ENCODE data around the gene SOS1. TPM values are rescaled to one million over a fixed set of nuclear protein-coding genes. Genes with fewer than 3 reads are reported as not detected.

The SOS1 gene
- total and polyA plus RNA-seq, 2 donors (not counting 1 experiment from before 2014, with no cell fraction given), result 24.9 to 27.6 TPM

DNA sequence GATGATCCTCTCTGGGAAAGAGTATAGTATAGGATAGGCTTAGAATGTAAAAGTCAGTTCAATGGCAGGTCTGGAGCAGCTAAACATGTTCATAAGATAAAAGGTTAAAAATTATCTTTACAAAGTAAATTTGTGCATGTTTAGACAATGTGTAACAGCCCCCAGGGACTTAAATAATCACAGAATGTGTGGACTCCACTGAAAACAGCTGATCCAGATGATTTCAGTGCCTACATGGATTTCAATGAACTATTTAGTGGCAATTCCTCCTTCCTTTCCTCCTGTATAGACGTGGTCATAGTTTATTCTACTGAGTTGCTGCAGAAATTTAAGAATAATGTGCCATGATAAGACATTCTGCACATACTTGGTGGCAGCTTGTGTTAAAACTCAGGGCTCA is 188.3 kb downstream of the SOS1 start:
- Histone ChIP-seq H2AFZ (ENCODE audit: low read length) (no peak overlapping the region), H4K20me1 (ENCODE audit: control insufficient read depth, extremely low read depth, insufficient read depth, low read length) (no peaks in the 10 kb centered on the region), H3K4me2 (ENCODE audit: extremely low read depth, insufficient read depth, low read length) (no peak overlapping the region), H3K36me3 (ENCODE audit: control insufficient read depth, insufficient read depth, low read length) (no peaks in the 10 kb centered on the region), H3K27ac (ENCODE audit: insufficient read depth, low read length) (no peak overlapping the region), H3K79me2 (ENCODE audit: control insufficient read depth, insufficient read depth, low read length) (no peaks in the 10 kb centered on the region), H3K9me3 (ENCODE audit: control insufficient read depth, insufficient read depth, low read depth, low read length) (no peaks in the 10 kb centered on the region), H3K9ac (ENCODE audit: insufficient read depth, low read length) (no peak overlapping the region), H3K27me3 (ENCODE audit: control insufficient read depth, insufficient read depth, low read length) (no peaks in the 10 kb centered on the region), H3K4me3 (replicated peaks in 1 of 4; ENCODE audit: control extremely low read depth in 1 of 4, insufficient read depth in 1 of 4, low read depth in 3 of 4, low read length in 4 of 4) (no peak overlapping the region), H3K4me1 (ENCODE audit: control insufficient read depth, extremely low read depth, insufficient read depth, low read length) (no peaks in the 10 kb centered on the region)
- TF ChIP-seq EZH2 (IDR thresholded peaks at IDR 0.05; ENCODE audit: low read length, missing control alignments), result no peak
- TF ChIP-seq, protein P1, sequence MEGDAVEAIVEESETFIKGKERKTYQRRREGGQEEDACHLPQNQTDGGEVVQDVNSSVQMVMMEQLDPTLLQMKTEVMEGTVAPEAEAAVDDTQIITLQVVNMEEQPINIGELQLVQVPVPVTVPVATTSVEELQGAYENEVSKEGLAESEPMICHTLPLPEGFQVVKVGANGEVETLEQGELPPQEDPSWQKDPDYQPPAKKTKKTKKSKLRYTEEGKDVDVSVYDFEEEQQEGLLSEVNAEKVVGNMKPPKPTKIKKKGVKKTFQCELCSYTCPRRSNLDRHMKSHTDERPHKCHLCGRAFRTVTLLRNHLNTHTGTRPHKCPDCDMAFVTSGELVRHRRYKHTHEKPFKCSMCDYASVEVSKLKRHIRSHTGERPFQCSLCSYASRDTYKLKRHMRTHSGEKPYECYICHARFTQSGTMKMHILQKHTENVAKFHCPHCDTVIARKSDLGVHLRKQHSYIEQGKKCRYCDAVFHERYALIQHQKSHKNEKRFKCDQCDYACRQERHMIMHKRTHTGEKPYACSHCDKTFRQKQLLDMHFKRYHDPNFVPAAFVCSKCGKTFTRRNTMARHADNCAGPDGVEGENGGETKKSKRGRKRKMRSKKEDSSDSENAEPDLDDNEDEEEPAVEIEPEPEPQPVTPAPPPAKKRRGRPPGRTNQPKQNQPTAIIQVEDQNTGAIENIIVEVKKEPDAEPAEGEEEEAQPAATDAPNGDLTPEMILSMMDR (conservative IDR thresholded peaks at IDR 0.05 in 1 of 2, IDR thresholded peaks at IDR 0.05 in 1 of 2; ENCODE audit: low read depth in 1 of 2, low read length in 2 of 2), result no peak
- no peak for DNase-seq (ENCODE audit: low read depth in 2 of 2)

Other genes with a start within 250 kb of the SOS1 start
- 20.5 and 23.5 TPM in 2 replicates for gene DHX57, start 245.1 kb downstream of the SOS1 start, total RNA-seq
- gene DHX57, start 245.1 kb downstream of the SOS1 start, polyA plus RNA-seq, result 17.6 and 18.5 TPM in 2 replicates
- gene MORN2, start 245.1 kb downstream of the SOS1 start, total RNA-seq, result 14.4 and 19.3 TPM in 2 replicates
- gene MORN2, start 245.1 kb downstream of the SOS1 start, polyA plus RNA-seq, result 32.6 and 35.1 TPM in 2 replicates
- 0.50 and 1.0 TPM in 2 replicates for gene ARHGEF33, start 231.2 kb downstream of the SOS1 start, total RNA-seq
- gene ARHGEF33, start 231.2 kb downstream of the SOS1 start, polyA plus RNA-seq, result 0.10 and 0.52 TPM in 2 replicates
- 3.0 and 3.1 TPM in 2 replicates for gene CDKL4, start 122.9 kb upstream of the SOS1 start, total RNA-seq
- 0.09 and 0.18 TPM in 2 replicates for gene CDKL4, start 122.9 kb upstream of the SOS1 start, polyA plus RNA-seq

Measured in fibroblast of lung (primary cell).